ENCODE measurements around the gene HID1.

Gene HID1

DNA sequence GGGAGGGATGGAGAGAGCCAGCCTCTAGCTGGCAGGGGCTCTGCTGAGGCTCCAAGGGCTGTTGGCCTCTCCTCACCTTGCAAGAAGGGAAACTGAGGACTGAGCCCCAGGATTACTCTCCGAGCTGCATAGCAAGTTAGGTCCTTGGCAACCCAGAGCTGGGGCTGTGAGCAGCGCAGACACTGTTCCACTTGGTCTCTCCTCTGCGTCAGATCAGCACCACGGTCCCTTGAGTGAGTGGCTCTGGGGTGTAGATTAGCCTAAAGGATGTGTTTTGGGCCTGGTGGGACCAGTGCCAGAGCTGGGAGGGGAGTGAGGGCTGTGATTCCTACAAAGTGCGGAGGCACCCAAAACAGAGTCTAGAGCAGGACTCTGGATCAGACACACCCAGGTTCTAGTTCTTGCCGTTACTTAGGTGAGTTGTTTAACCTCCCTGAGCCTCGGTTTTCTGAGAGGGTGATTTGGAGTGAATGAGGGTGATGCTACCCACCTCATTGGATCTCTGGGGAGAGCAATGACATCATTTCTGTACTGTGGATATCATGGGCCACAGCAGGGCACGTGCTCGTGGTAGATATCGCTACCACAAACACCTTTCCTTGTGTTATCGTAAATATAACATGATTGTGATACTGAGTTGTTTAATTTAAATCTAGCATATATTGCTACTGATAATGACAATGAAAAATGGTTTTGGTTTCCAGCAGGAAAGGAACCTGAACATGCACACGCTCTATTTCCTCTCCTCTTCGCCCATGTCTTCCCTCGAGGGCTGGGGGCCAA is 71.0 kb downstream of the HID1 start:
- Histone ChIP-seq H3K27me3 (ENCODE audit: insufficient read depth, low read depth) (peaks cover 73% of the 10 kb centered on the region), H3K4me2 (no peak overlapping the region), H3K4me3 (IDR thresholded peaks at IDR 0.05; ENCODE audit: insufficient read depth, low read depth, low read length) (no peak overlapping the region), H3K9ac (no peak overlapping the region), H2AFZ (ENCODE audit: low read depth) (no peak overlapping the region), H3K27ac (no peak overlapping the region), H3K36me3 (ENCODE audit: insufficient read depth) (no peaks in the 10 kb centered on the region), H3K4me1 (ENCODE audit: low read depth, poor library complexity, severe bottlenecking) (no peaks in the 10 kb centered on the region), H3K79me2 (ENCODE audit: insufficient read depth, low read depth) (no peaks in the 10 kb centered on the region), H4K20me1 (ENCODE audit: insufficient read depth) (no peaks in the 10 kb centered on the region)
- TF ChIP-seq, protein P1, sequence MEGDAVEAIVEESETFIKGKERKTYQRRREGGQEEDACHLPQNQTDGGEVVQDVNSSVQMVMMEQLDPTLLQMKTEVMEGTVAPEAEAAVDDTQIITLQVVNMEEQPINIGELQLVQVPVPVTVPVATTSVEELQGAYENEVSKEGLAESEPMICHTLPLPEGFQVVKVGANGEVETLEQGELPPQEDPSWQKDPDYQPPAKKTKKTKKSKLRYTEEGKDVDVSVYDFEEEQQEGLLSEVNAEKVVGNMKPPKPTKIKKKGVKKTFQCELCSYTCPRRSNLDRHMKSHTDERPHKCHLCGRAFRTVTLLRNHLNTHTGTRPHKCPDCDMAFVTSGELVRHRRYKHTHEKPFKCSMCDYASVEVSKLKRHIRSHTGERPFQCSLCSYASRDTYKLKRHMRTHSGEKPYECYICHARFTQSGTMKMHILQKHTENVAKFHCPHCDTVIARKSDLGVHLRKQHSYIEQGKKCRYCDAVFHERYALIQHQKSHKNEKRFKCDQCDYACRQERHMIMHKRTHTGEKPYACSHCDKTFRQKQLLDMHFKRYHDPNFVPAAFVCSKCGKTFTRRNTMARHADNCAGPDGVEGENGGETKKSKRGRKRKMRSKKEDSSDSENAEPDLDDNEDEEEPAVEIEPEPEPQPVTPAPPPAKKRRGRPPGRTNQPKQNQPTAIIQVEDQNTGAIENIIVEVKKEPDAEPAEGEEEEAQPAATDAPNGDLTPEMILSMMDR (conservative IDR thresholded peaks at IDR 0.05; ENCODE audit: low read depth, low read length), result no peak
